B cell (primary cell): Measurements from ENCODE around the gene FAM43A.

Experiments
- CTCF ChIP-seq: fragments of 200-600 bp; IDR thresholded peaks from one replicate; pipeline ENCODE4 v1.8.0; 2022; ENCODE audit warnings: antibody characterized with exemption, mild to moderate bottlenecking
- EZH2 ChIP-seq: IDR thresholded peaks from 2 replicates; pipeline ENCODE4 v1.6.1; 2012; ENCODE audit warnings: borderline replicate concordance, low read depth, mild to moderate bottlenecking, moderate library complexity, low read length; ENCODE audit not compliant: insufficient read depth, poor library complexity, severe bottlenecking

- no peak for TF ChIP-seq CTCF
- no peak for TF ChIP-seq EZH2
Observed at GRCh38 chr3:194661946-194662345, 23.7 kb upstream of the FAM43A start.
